Activated T-cell treated with anti-CD3 and anti-CD28 coated beads, Interleukin-2, amount 50 U/mL, for 24 hours (primary cell): ENCODE data around the gene AHCYL2.

Experiments
- DNase-seq: peaks from one replicate; pipeline ENCODE4 v3.0.0-alpha.2; 2020
- H3K27ac Mint-ChIP-seq: 2 replicates; pipeline ENCODE4 v1.8.0; 2020; ENCODE audit warnings: mild to moderate bottlenecking, mixed read lengths
- H3K27me3 Mint-ChIP-seq: 2 replicates; pipeline ENCODE4 v1.8.0; 2020; ENCODE audit warnings: mixed read lengths
- H3K36me3 Mint-ChIP-seq: 2 replicates; pipeline ENCODE4 v1.8.0; 2020; ENCODE audit warnings: low read depth, mixed read lengths
- H3K4me1 Mint-ChIP-seq: 2 replicates; pipeline ENCODE4 v1.8.0; 2020; ENCODE audit warnings: low read depth, mixed read lengths
- H3K4me3 Mint-ChIP-seq: 2 replicates; pipeline ENCODE4 v1.8.0; 2020; ENCODE audit warnings: mild to moderate bottlenecking, moderate library complexity, mixed read lengths
- H3K9me3 Mint-ChIP-seq: 2 replicates; pipeline ENCODE4 v1.8.0; 2020; ENCODE audit warnings: mixed read lengths

The AHCYL2 gene

GRCh38 chr7:129450295-129450694, 225.5 kb downstream of the AHCYL2 start:
- peaks cover 66% of the 10 kb centered on the region for H3K36me3 Mint-ChIP-seq
- H3K4me3 Mint-ChIP-seq: no peak overlapping the region
- H3K9me3 Mint-ChIP-seq: peaks cover 7% of the 10 kb centered on the region
- no peak for DNase-seq
- H3K4me1 Mint-ChIP-seq: no peaks in the 10 kb centered on the region
- H3K27me3 Mint-ChIP-seq: no peaks in the 10 kb centered on the region
- no peak overlapping the region for H3K27ac Mint-ChIP-seq

DNA sequence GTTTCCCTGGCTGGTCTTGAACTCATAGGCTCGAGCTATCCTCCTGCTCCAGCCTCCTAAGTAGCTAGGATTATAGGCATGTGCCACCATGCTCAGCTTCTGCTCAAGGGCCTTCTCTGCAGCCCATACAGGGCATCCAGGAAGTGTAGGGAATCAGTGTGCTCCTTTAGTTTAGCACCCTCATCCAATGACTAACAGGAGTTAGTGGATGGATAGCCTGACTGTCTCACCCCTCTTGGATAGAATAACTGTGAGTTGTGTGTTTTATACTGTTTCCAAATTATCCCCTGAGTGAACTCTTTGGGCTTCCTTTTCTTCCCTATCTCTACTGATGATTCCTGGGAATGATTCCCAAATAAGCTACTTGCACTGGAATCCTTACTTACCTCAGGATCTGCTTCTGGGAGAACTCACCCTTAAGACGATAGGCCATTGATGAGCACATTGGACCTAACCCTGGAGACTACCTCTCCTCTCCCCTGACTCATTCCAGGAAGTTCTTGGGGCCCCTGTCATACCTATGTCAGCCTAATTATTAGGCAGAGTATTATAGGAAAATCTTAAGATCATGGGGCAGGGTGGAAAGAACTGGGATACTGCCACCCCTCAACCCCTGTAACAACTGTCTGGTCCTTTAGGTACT, 227.9 kb downstream of the AHCYL2 start:
- Mint-ChIP-seq H3K36me3 (peaks cover 42% of the 10 kb centered on the region), H3K9me3 (peaks cover 1% of the 10 kb centered on the region)

GRCh38 chr7:129453510-129454248, 228.8 kb downstream of the AHCYL2 start:
- peaks cover 32% of the 10 kb centered on the region for H3K36me3 Mint-ChIP-seq
- H3K4me1 Mint-ChIP-seq: no peaks in the 10 kb centered on the region
- no peak overlapping the region for H3K4me3 Mint-ChIP-seq
- no peaks in the 10 kb centered on the region for H3K27me3 Mint-ChIP-seq
- DNase-seq: no peak
- no peaks in the 10 kb centered on the region for H3K9me3 Mint-ChIP-seq
- no peak overlapping the region for H3K27ac Mint-ChIP-seq

More for the DNA sequence above, 227.9 kb downstream of the AHCYL2 start:
- no peak for DNase-seq
- Mint-ChIP-seq H3K4me3 (no peak overlapping the region), H3K27ac (no peak overlapping the region), H3K4me1 (no peaks in the 10 kb centered on the region), H3K27me3 (no peaks in the 10 kb centered on the region)

DNA sequence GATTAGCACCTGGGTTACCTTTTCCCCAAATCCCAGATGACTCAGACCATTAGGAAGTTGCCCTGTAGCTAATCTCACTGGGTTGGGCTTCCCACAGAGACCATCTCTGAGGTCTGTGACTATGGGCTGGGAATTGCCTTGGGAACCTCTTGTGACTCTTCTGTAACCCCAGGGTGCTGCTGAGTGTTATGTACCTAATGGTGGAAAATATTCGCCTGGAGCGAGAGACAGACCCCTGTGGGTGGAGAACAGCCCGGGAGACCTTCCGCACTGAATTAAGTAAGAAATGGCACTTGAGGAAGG, 229.4 kb downstream of the AHCYL2 start:
- Mint-ChIP-seq H3K4me1 (no peaks in the 10 kb centered on the region), H3K4me3 (no peak overlapping the region), H3K27me3 (no peaks in the 10 kb centered on the region), H3K27ac (no peak overlapping the region), H3K36me3 (peaks cover 27% of the 10 kb centered on the region), H3K9me3 (no peaks in the 10 kb centered on the region)
- no peak for DNase-seq

DNA sequence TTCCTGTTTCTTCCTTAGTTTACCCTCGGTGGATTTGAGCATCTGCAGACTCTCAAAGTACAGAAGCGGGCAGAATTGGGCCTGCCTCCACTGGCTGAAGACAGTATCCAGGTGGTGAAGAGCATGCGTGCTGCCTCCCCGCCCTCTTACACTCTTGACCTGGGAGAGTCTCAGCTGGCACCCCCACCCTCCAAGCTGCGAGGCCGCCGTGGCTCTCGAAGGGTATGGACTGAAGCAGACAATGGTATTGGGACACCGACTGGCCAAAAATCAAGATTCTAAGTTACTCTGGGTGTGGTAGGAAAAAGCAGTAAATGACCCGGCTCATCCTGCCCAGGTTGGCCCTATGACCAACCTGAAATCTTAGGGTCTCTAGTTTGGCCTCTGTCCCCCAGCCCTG, 231.6 kb downstream of the AHCYL2 start:
- Mint-ChIP-seq H3K27me3 (no peaks in the 10 kb centered on the region), H3K27ac (no peak overlapping the region), H3K9me3 (no peaks in the 10 kb centered on the region), H3K4me3 (no peak overlapping the region), H3K36me3 (peaks cover 7% of the 10 kb centered on the region), H3K4me1 (no peaks in the 10 kb centered on the region)
- DNase-seq: no peak

DNA sequence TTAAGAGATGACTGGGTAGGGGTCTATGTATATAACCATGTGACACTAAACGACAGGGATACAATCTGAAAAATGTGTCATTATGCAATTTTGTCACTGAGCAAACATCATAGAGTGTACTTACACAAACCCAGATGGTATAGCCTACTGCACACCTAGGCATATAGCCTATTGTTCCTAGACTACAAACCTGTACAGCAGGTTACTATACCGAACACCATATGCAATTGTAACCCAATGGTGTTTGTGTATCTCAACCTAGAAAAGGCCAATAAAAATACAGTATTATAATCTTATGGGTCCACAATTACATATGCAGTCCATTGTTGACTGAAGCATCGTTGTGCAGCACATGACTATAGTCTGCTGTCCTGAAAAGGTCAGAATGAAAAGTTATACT, 232.3 kb downstream of the AHCYL2 start:
- no peak overlapping the region for H3K4me3 Mint-ChIP-seq
- H3K27me3 Mint-ChIP-seq: no peaks in the 10 kb centered on the region
- no peak for DNase-seq
- H3K36me3 Mint-ChIP-seq: peaks cover under 1% of the 10 kb centered on the region
- no peaks in the 10 kb centered on the region for H3K9me3 Mint-ChIP-seq
- H3K27ac Mint-ChIP-seq: no peak overlapping the region
- H3K4me1 Mint-ChIP-seq: no peaks in the 10 kb centered on the region

DNA sequence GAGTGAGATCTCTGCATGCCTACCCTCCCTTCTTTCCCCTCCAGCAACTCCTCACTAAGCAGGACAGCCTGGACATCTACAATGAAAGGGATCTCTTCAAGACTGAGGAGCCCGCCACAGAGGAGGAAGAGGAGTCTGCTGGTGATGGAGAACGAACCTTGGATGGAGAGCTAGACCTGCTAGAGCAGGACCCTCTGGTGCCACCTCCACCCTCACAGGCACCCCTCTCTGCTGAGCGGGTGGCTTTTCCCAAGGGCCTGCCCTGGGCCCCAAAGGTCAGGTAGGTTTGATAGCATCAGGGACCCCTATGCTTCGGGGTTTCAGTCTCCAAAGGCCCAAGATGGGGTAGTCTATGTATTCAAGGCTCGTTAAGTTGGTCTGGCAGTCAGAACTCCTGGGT, 233.3 kb downstream of the AHCYL2 start:
- DNase-seq: no peak
- no peak overlapping the region for H3K4me3 Mint-ChIP-seq
- H3K4me1 Mint-ChIP-seq: no peaks in the 10 kb centered on the region
- no peaks in the 10 kb centered on the region for H3K9me3 Mint-ChIP-seq
- H3K36me3 Mint-ChIP-seq: no peaks in the 10 kb centered on the region
- no peaks in the 10 kb centered on the region for H3K27me3 Mint-ChIP-seq
- H3K27ac Mint-ChIP-seq: no peak overlapping the region

- no peak for DNase-seq
- no peaks in the 10 kb centered on the region for H3K4me1 Mint-ChIP-seq
- H3K27ac Mint-ChIP-seq: no peak overlapping the region
- H3K4me3 Mint-ChIP-seq: no peak overlapping the region
- no peaks in the 10 kb centered on the region for H3K27me3 Mint-ChIP-seq
- H3K36me3 Mint-ChIP-seq: no peaks in the 10 kb centered on the region
- no peaks in the 10 kb centered on the region for H3K9me3 Mint-ChIP-seq
Observed at GRCh38 chr7:129461809-129462208, 237.0 kb downstream of the AHCYL2 start.

DNA sequence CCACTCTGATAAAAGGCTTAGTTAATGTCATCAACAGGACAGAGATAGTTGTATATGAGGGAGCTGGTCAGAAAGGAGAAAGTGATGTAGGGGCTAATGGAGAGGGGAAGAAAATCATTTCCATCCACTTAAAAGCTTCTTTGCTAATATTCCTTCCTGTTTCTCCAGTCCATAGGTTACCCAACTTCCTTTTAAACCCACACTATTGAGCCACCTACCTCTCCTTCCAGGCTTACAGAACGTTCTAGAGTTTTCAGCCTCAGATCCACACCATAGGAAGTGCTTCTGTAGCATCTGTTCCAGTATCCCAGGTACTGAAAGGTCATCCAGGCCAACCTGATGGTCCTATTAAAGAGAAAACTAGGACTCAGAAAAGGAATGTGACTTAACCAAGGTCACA, 237.6 kb downstream of the AHCYL2 start:
- DNase-seq: no peak
- H3K27ac Mint-ChIP-seq: no peak overlapping the region
- H3K4me3 Mint-ChIP-seq: no peak overlapping the region
- no peaks in the 10 kb centered on the region for H3K4me1 Mint-ChIP-seq
- no peaks in the 10 kb centered on the region for H3K36me3 Mint-ChIP-seq
- no peaks in the 10 kb centered on the region for H3K9me3 Mint-ChIP-seq
- no peaks in the 10 kb centered on the region for H3K27me3 Mint-ChIP-seq

GRCh38 chr7:129464194-129464593, 239.4 kb downstream of the AHCYL2 start:
- no peaks in the 10 kb centered on the region for H3K4me1 Mint-ChIP-seq

DNA sequence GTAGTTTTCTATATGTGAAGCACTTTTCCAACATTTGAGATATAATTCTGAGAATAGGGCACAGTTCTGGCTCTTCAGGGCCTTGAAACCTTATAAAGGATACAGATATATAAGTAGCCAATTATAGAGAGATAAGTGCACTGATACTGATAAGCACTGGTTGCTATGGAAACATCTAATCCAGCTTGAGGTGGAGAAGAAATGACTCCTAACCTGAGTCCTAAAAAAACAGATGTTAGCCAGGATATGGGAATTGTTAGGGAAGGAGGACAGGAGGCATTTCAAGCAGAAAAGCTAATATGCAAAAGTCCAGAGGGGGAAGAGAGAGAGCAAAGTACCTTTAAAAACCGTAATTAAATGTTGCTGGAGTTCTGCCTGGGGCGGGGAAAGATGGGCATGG, 240.2 kb downstream of the AHCYL2 start:
- H3K9me3 Mint-ChIP-seq: no peaks in the 10 kb centered on the region
- no peak overlapping the region for H3K4me3 Mint-ChIP-seq
- no peaks in the 10 kb centered on the region for H3K27me3 Mint-ChIP-seq
- H3K27ac Mint-ChIP-seq: no peak overlapping the region
- H3K4me1 Mint-ChIP-seq: peaks cover 3% of the 10 kb centered on the region
- H3K36me3 Mint-ChIP-seq: no peaks in the 10 kb centered on the region
- DNase-seq: no peak

More at GRCh38 chr7:129464194-129464593, 239.4 kb downstream of the AHCYL2 start:
- no peak overlapping the region for H3K4me3 Mint-ChIP-seq
- H3K9me3 Mint-ChIP-seq: no peaks in the 10 kb centered on the region
- H3K36me3 Mint-ChIP-seq: no peaks in the 10 kb centered on the region
- DNase-seq: no peak
- no peak overlapping the region for H3K27ac Mint-ChIP-seq
- H3K27me3 Mint-ChIP-seq: no peaks in the 10 kb centered on the region

DNA sequence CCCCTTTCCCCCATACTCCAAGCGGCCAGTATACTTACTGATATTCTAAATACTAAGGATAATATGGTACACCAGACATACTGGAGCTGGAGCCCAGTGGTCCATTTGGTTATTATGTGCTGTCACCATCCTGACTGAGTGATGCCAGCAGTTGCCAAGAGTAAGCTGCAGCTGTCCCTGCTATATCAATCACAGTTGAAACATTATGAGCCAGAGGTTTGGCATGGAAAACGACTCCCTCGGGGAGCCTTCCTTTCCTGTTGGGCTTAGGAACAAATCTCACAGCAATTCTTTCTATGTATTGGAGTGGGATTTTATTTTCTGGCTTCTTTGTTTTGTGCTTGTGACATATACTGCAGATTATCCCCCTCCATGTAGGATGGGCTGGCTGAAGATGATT, 242.0 kb downstream of the AHCYL2 start:
- no peak for DNase-seq
- Mint-ChIP-seq H3K27ac (no peak overlapping the region), H3K9me3 (no peaks in the 10 kb centered on the region), H3K4me1 (peaks cover 17% of the 10 kb centered on the region), H3K36me3 (no peaks in the 10 kb centered on the region), H3K27me3 (no peaks in the 10 kb centered on the region), H3K4me3 (no peak overlapping the region)

DNA sequence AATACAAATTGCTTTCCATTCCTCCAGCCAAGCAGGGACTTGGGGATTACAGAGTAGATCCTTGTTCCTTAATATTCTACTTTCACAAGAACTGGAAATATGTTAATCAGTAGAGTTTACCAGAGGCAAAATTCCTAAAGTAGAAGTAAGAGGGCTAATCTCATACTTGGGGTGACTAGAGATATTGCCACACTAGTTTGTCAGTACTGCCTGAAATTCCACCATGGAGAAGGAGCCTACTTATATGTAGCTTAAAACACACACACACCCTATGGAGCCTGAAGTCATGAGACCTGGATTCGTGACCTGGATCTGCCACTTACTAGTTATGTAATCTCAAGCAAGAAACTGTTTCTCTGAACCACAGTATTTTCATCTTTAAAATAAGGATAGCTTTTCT, 243.3 kb downstream of the AHCYL2 start:
- H3K4me1 Mint-ChIP-seq: peaks cover 22% of the 10 kb centered on the region
- no peaks in the 10 kb centered on the region for H3K9me3 Mint-ChIP-seq
- DNase-seq: no peak
- H3K36me3 Mint-ChIP-seq: peaks cover 4% of the 10 kb centered on the region
- no peak overlapping the region for H3K27ac Mint-ChIP-seq
- H3K4me3 Mint-ChIP-seq: no peak overlapping the region
- H3K27me3 Mint-ChIP-seq: no peaks in the 10 kb centered on the region

GRCh38 chr7:129468547-129468946, 243.7 kb downstream of the AHCYL2 start:
- no peaks in the 10 kb centered on the region for H3K27me3 Mint-ChIP-seq
- no peaks in the 10 kb centered on the region for H3K9me3 Mint-ChIP-seq
- peak overlapping the region; percentile 37 for H3K27ac Mint-ChIP-seq
- DNase-seq: no peak
- no peak overlapping the region for H3K4me3 Mint-ChIP-seq
- peaks cover 22% of the 10 kb centered on the region for H3K4me1 Mint-ChIP-seq
- peaks cover 7% of the 10 kb centered on the region for H3K36me3 Mint-ChIP-seq

DNA sequence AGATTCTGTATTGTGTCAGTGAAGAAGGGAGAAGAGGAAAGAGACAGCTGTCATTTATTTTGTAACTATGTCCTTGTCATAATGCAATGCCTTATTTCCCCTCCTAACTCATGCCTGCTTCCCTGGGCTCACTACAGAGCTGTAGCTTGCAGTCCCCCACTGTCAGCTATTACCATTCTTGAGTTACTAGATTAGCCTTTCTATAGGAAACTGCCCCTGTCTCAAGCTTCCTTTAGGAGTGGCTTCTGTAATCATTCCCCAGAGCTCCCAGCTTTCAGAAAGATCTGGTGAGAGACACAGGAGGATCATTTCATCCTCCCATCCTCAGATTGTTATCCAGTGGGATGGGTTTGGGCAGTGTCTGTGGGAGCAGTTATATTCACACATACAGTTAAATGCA, 245.1 kb downstream of the AHCYL2 start:
- peaks cover 21% of the 10 kb centered on the region for H3K36me3 Mint-ChIP-seq
- H3K4me3 Mint-ChIP-seq: no peak overlapping the region
- peaks cover 22% of the 10 kb centered on the region for H3K4me1 Mint-ChIP-seq
- no peak for DNase-seq
- H3K27ac Mint-ChIP-seq: peak overlapping the region; percentile 47
- H3K9me3 Mint-ChIP-seq: no peaks in the 10 kb centered on the region
- H3K27me3 Mint-ChIP-seq: no peaks in the 10 kb centered on the region
